Sigmoid colon (tissue), 4 donors: ENCODE results near the gene TTC22.

ENCODE experiments used
- CTCF ChIP-seq, 4 experiments: fragments of 450-650 bp in 3 of 4; fragments of 200-600 bp in 1 of 4; IDR thresholded peaks; one replicate each; pipeline ENCODE4 v1.5.1; 2016 to 2019; ENCODE audit warnings: antibody characterized with exemption in 4 of 4, mild to moderate bottlenecking in 3 of 4, moderate library complexity in 2 of 4
- EP300 ChIP-seq, 4 donors: sonication (generic); formaldehyde crosslinking; IDR thresholded peaks; one replicate each; pipeline ENCODE4 v1.6.1; 2017; ENCODE audit warnings: antibody characterized with exemption in 4 of 4
- POLR2A ChIP-seq, 2 donors: fragments of 450-650 bp; IDR thresholded peaks; one replicate each; pipeline ENCODE4 v1.6.1; 2016; ENCODE audit warnings: antibody characterized with exemption in 2 of 2, mild to moderate bottlenecking in 2 of 2, moderate library complexity in 2 of 2
- POLR2AphosphoS5 ChIP-seq, 4 donors: sonication (generic); formaldehyde crosslinking; IDR thresholded peaks; one replicate each; pipeline ENCODE4 v1.6.1; 2017; ENCODE audit warnings: antibody characterized with exemption in 4 of 4

- TF ChIP-seq POLR2A (IDR thresholded peaks at IDR 0.05) (no peak), CTCF (IDR thresholded peaks at IDR 0.05) (no peak), POLR2AphosphoS5 (IDR thresholded peaks at IDR 0.05) (no peak), EP300 (IDR thresholded peaks at IDR 0.05) (no peak)
These were observed 34.2 kb upstream of the TTC22 start for GRCh38 chr1:54835131-54835898.
